ENCODE measurements around the gene PXT1. TPM values are rescaled to one million over a fixed set of nuclear protein-coding genes. Genes with fewer than 3 reads are reported as not detected.
"Not testable (repeated sequence)": the region's sequence is repeated elsewhere in the genome, so short reads cannot be mapped to it uniquely, and the experiment has no call there.

The PXT1 gene
- total RNA-seq, 1 donor from 2014 or later, result not detected

GRCh38 chr6:36459501-36459900, 16.8 kb upstream of the PXT1 start:
- H3K27me3 ChIP-seq (ENCODE audit: control insufficient read depth, insufficient read depth, low read length), result no peaks in the 10 kb centered on the region
- no peak for TF ChIP-seq CTCF (IDR thresholded peaks at IDR 0.05; ENCODE audit: insufficient read depth, low read length, poor library complexity, severe bottlenecking)
- H3K36me3 ChIP-seq (ENCODE audit: control insufficient read depth, insufficient read depth, low read length), result no peaks in the 10 kb centered on the region
- H3K4me3 ChIP-seq (ENCODE audit: low read depth, low read length), result no peak overlapping the region
- DNase-seq (ENCODE audit: low read depth), result no peak

- no peak for DNase-seq (ENCODE audit: low read depth)
- no peak overlapping the region for H3K4me3 ChIP-seq (ENCODE audit: low read depth, low read length)
Measured at GRCh38 chr6:36455486-36456027, 12.9 kb upstream of the PXT1 start.

GRCh38 chr6:36452897-36453296, 10.2 kb upstream of the PXT1 start:
- H3K36me3 ChIP-seq (ENCODE audit: control insufficient read depth, insufficient read depth, low read length); H3K4me3 ChIP-seq (ENCODE audit: low read depth, low read length); DNase-seq (ENCODE audit: low read depth); H3K27me3 ChIP-seq (ENCODE audit: control insufficient read depth, insufficient read depth, low read length): not testable (repeated sequence)

More at GRCh38 chr6:36455486-36456027, 12.9 kb upstream of the PXT1 start:
- no peak for TF ChIP-seq CTCF (IDR thresholded peaks at IDR 0.05; ENCODE audit: insufficient read depth, low read length, poor library complexity, severe bottlenecking)
- no peaks in the 10 kb centered on the region for H3K36me3 ChIP-seq (ENCODE audit: control insufficient read depth, insufficient read depth, low read length)
- no peaks in the 10 kb centered on the region for H3K27me3 ChIP-seq (ENCODE audit: control insufficient read depth, insufficient read depth, low read length)

- not testable (repeated sequence) for H3K27me3 ChIP-seq (ENCODE audit: control insufficient read depth, insufficient read depth, low read length); H3K36me3 ChIP-seq (ENCODE audit: control insufficient read depth, insufficient read depth, low read length); DNase-seq (ENCODE audit: low read depth); H3K4me3 ChIP-seq (ENCODE audit: low read depth, low read length)
Measured at GRCh38 chr6:36449173-36449572, 6.5 kb upstream of the PXT1 start.

- DNase-seq (ENCODE audit: low read depth), result no peak
- no peaks in the 10 kb centered on the region for H3K36me3 ChIP-seq (ENCODE audit: control insufficient read depth, insufficient read depth, low read length)
- TF ChIP-seq CTCF (IDR thresholded peaks at IDR 0.05; ENCODE audit: insufficient read depth, low read length, poor library complexity, severe bottlenecking), result no peak
- no peaks in the 10 kb centered on the region for H3K27me3 ChIP-seq (ENCODE audit: control insufficient read depth, insufficient read depth, low read length)
- H3K4me3 ChIP-seq (ENCODE audit: low read depth, low read length), result no peak overlapping the region
Measured at GRCh38 chr6:36445621-36446020, 3.0 kb upstream of the PXT1 start.

- Histone ChIP-seq H3K36me3 (ENCODE audit: control insufficient read depth, insufficient read depth, low read length) (no peaks in the 10 kb centered on the region), H3K27me3 (ENCODE audit: control insufficient read depth, insufficient read depth, low read length) (no peaks in the 10 kb centered on the region), H3K4me3 (ENCODE audit: low read depth, low read length) (peak overlapping the region; percentile 67)
- TF ChIP-seq CTCF (IDR thresholded peaks at IDR 0.05; ENCODE audit: insufficient read depth, low read length, poor library complexity, severe bottlenecking), result no peak
- no peak for DNase-seq (ENCODE audit: low read depth)
Measured at GRCh38 chr6:36444470-36444869, 1.8 kb upstream of the PXT1 start.

All from kidney epithelial cell (primary cell).